H1 (cell line): ENCODE measurements around the gene BMP2. TPM values are rescaled to one million over a fixed set of nuclear protein-coding genes. Genes with fewer than 3 reads are reported as not detected.

Experiments used
- CTCF ChIA-PET: fragments of 300-600 bp; sonication (Branson Sonifier 250); formaldehyde crosslinking; loops from one replicate; lab custom pipeline; 2021; ENCODE audit not compliant: partially characterized antibody; lab: Charles Lee
- POLR2A ChIA-PET: fragments of 300-600 bp; sonication (Branson Sonifier 250); formaldehyde crosslinking; loops from one replicate; lab custom pipeline; 2021; ENCODE audit warnings: inconsistent platforms; ENCODE audit not compliant: partially characterized antibody; lab: Charles Lee
- DNase-seq, 2 experiments: peaks; one replicate each; pipeline versions ENCODE4 v3.0.0 to v3.0.0-alpha.2; 2010 to 2022; ENCODE audit warnings: low spot score in 2 of 2, low read depth in 1 of 2, mixed read lengths in 1 of 2
- FAIRE-seq: peaks from 2 replicates; lab custom pipeline; 2011; peaks lifted over from hg19 to GRCh38; lab: Jason Lieb, UNC
- H2AFZ ChIP-seq: 2 replicates; pipeline ENCODE4 v1.8.1; 2012; ENCODE audit warnings: low read length, inconsistent platforms
- H2AK5ac ChIP-seq: 2 replicates; pipeline ENCODE4 v1.6.1; 2013; ENCODE audit warnings: low read depth, low read length
- H2BK120ac ChIP-seq: replicated peaks from 2 replicates; pipeline ENCODE3; 2013; ENCODE audit warnings: low read depth, low read length, inconsistent platforms
- H2BK12ac ChIP-seq: 2 replicates; pipeline ENCODE4 v1.6.1; 2013; ENCODE audit warnings: low read depth, low read length
- H2BK15ac ChIP-seq: 2 replicates; pipeline ENCODE4 v1.6.1; 2013; ENCODE audit warnings: low read length
- H2BK20ac ChIP-seq: 2 replicates; pipeline ENCODE4 v1.6.1; 2013; ENCODE audit warnings: low read length
- H2BK5ac ChIP-seq: 2 replicates; pipeline ENCODE4 v1.6.1; 2013; ENCODE audit warnings: low read depth, low read length
- H3K14ac ChIP-seq: 2 replicates; pipeline ENCODE4 v1.6.1; 2013; ENCODE audit warnings: inconsistent platforms; ENCODE audit not compliant: insufficient read length
- H3K18ac ChIP-seq: 2 replicates; pipeline ENCODE4 v1.6.1; 2013; ENCODE audit warnings: low read length; ENCODE audit errors: extremely low read depth
- H3K23ac ChIP-seq: 2 replicates; pipeline ENCODE4 v1.6.1; 2013; ENCODE audit warnings: inconsistent platforms; ENCODE audit not compliant: insufficient read length
- H3K23me2 ChIP-seq: 2 replicates; pipeline ENCODE4 v1.6.1; 2013; ENCODE audit warnings: low read depth, low read length
- H3K27ac ChIP-seq: 2 replicates; pipeline ENCODE4 v1.6.1; 2011; ENCODE audit warnings: low read depth, low read length, inconsistent platforms
- H3K27me3 ChIP-seq, 4 experiments: replicated peaks in 1 of 4; 1 replicate in 1 of 4; 2 replicates in 3 of 4; pipeline versions ENCODE4 v1.6.1 to v1.8.1; 2011 to 2013; ENCODE audit warnings: low read length in 3 of 4, mild to moderate bottlenecking in 3 of 4, inconsistent platforms in 2 of 4, mixed read lengths in 2 of 4, moderate library complexity in 1 of 4; ENCODE audit not compliant: control insufficient read depth in 3 of 4, insufficient read depth in 3 of 4; ENCODE audit errors: extremely low read depth in 1 of 4
- H3K36me3 ChIP-seq, 4 experiments: 2 replicates each; pipeline versions ENCODE4 v1.6.1 to v1.8.1; 2011 to 2013; ENCODE audit warnings: mild to moderate bottlenecking in 4 of 4, low read length in 3 of 4, moderate library complexity in 2 of 4, control low read depth in 1 of 4, inconsistent platforms in 1 of 4; ENCODE audit not compliant: insufficient read depth in 4 of 4, control insufficient read depth in 2 of 4
- H3K4ac ChIP-seq: replicated peaks from 2 replicates; pipeline ENCODE3; 2013; ENCODE audit warnings: low read length, low read depth, mixed read lengths, inconsistent platforms; ENCODE audit not compliant: insufficient read length
- H3K4me1 ChIP-seq, 4 experiments: replicated peaks in 1 of 4; 1 replicate in 1 of 4; 2 replicates in 3 of 4; pipeline versions ENCODE4 v1.6.1 to v1.8.1; 2011 to 2013; ENCODE audit warnings: low read length in 3 of 4, inconsistent platforms in 2 of 4, mixed read lengths in 1 of 4; ENCODE audit not compliant: insufficient read depth in 4 of 4, control insufficient read depth in 3 of 4
- H3K4me2 ChIP-seq, 2 experiments: 2 replicates each; pipeline versions ENCODE4 v1.6.1 to v1.8.1; 2011 to 2013; ENCODE audit warnings: low read depth in 2 of 2, low read length in 2 of 2, control low read depth in 1 of 2, inconsistent platforms in 1 of 2, mild to moderate bottlenecking in 1 of 2; ENCODE audit not compliant: insufficient read depth in 1 of 2
- H3K4me3 ChIP-seq, 4 experiments: fragments of 200-600, 300-600 bp in 1 of 4; sonication (generic), shearing (Covaris generic), sonication (Bioruptor Twin) in 1 of 4; 2 replicates each; pipeline versions ENCODE4 v1.5.1 to v1.8.1; 2011 to 2016; ENCODE audit warnings: low read length in 4 of 4, low read depth in 3 of 4, control low read depth in 2 of 4, inconsistent platforms in 2 of 4, mild to moderate bottlenecking in 2 of 4, mixed read lengths in 1 of 4, moderate library complexity in 1 of 4; ENCODE audit not compliant: insufficient read depth in 2 of 4; ENCODE audit errors: extremely low read depth in 1 of 4
- H3K56ac ChIP-seq: replicated peaks from 2 replicates; pipeline ENCODE3; 2013; ENCODE audit warnings: low read depth, mild to moderate bottlenecking, mixed read lengths, low read length, inconsistent platforms; ENCODE audit not compliant: insufficient read length
- H3K79me1 ChIP-seq: 2 replicates; pipeline ENCODE4 v1.6.1; 2013; ENCODE audit warnings: low read depth, low read length, control low read depth
- H3K79me2 ChIP-seq, 2 experiments: 2 replicates each; pipeline versions ENCODE4 v1.6.1 to v1.8.1; 2012 to 2013; ENCODE audit warnings: low read length in 2 of 2, mild to moderate bottlenecking in 2 of 2, inconsistent platforms in 1 of 2; ENCODE audit not compliant: insufficient read depth in 2 of 2, control insufficient read depth in 1 of 2
- H3K9ac ChIP-seq, 4 experiments: replicated peaks in 1 of 4; 1 replicate in 1 of 4; 2 replicates in 3 of 4; pipeline versions ENCODE4 v1.6.1 to v1.8.1; 2011 to 2013; ENCODE audit warnings: low read depth in 3 of 4, low read length in 3 of 4, control low read depth in 2 of 4, mild to moderate bottlenecking in 2 of 4, moderate library complexity in 2 of 4, inconsistent platforms in 1 of 4; ENCODE audit errors: extremely low read depth in 1 of 4
- H3K9me3 ChIP-seq, 2 experiments: 2 replicates each; pipeline versions ENCODE4 v1.6.1 to v1.8.1; 2012 to 2013; ENCODE audit warnings: mild to moderate bottlenecking in 2 of 2, moderate library complexity in 2 of 2, control low read depth in 1 of 2, inconsistent platforms in 1 of 2, low read depth in 1 of 2, low read length in 1 of 2, mixed read lengths in 1 of 2; ENCODE audit not compliant: insufficient read depth in 2 of 2
- H4K20me1 ChIP-seq, 2 experiments: replicated peaks in 1 of 2; 2 replicates each; pipeline versions ENCODE3 to v1.8.1; 2011 to 2013; ENCODE audit warnings: inconsistent platforms in 2 of 2, low read length in 2 of 2, mild to moderate bottlenecking in 1 of 2; ENCODE audit not compliant: insufficient read depth in 2 of 2, control insufficient read depth in 1 of 2
- H4K5ac ChIP-seq: 2 replicates; pipeline ENCODE4 v1.6.1; 2013; ENCODE audit warnings: low read length, low read depth, mixed read lengths, inconsistent platforms; ENCODE audit not compliant: insufficient read length
- H4K8ac ChIP-seq: 2 replicates; pipeline ENCODE4 v1.8.0; 2013; ENCODE audit warnings: mild to moderate bottlenecking, moderate library complexity, low read length, inconsistent platforms; ENCODE audit not compliant: insufficient read depth; ENCODE audit errors: extremely low read depth
- H4K91ac ChIP-seq: replicated peaks from 2 replicates; pipeline ENCODE3; 2013; ENCODE audit warnings: low read length, mixed read lengths, inconsistent platforms; ENCODE audit not compliant: insufficient read length
- BCL11A ChIP-seq, 2 experiments: IDR thresholded peaks; one replicate each; pipeline ENCODE4 v1.6.1; 2011; ENCODE audit warnings: low read depth in 2 of 2, low read length in 2 of 2, mild to moderate bottlenecking in 2 of 2
- CHD2 ChIP-seq: IDR thresholded peaks from 2 replicates; pipeline ENCODE4 v1.6.1; 2012; ENCODE audit warnings: low read length, improper control_type of control experiment
- CTBP2 ChIP-seq: IDR thresholded peaks from 2 replicates; pipeline ENCODE4 v1.7.0; 2011; ENCODE audit warnings: borderline replicate concordance, mild to moderate bottlenecking, moderate library complexity, mixed read lengths, low read length; ENCODE audit not compliant: insufficient read depth, insufficient read length
- EP300 ChIP-seq, 2 experiments: IDR thresholded peaks; 1 replicate in 1 of 2; 2 replicates in 1 of 2; pipeline ENCODE4 v1.6.1; 2011 to 2012; ENCODE audit warnings: low read depth in 2 of 2, low read length in 2 of 2, mild to moderate bottlenecking in 2 of 2, borderline replicate concordance in 1 of 2, inconsistent platforms in 1 of 2, moderate library complexity in 1 of 2
- JUN ChIP-seq: IDR thresholded peaks from 2 replicates; pipeline ENCODE4 v1.6.1; 2011; ENCODE audit warnings: low read depth, mild to moderate bottlenecking, improper control_type of control experiment, low read length
- RNF2 ChIP-seq: fragments of 200-900, 300-1000 bp; sonication (generic); IDR thresholded peaks from 2 replicates; pipeline ENCODE4 v1.7.1; 2016; ENCODE audit warnings: borderline replicate concordance, low read depth, mild to moderate bottlenecking, antibody characterized with exemption, low read length; ENCODE audit not compliant: poor library complexity, severe bottlenecking; ENCODE audit errors: missing control alignments
- SIN3A ChIP-seq, 2 experiments: IDR thresholded peaks in 1 of 2; conservative IDR thresholded peaks in 1 of 2; 2 replicates each; pipeline ENCODE4 v1.6.1; 2011 to 2012; ENCODE audit warnings: low read length in 2 of 2, improper control_type of control experiment in 1 of 2, low read depth in 1 of 2, mild to moderate bottlenecking in 1 of 2
- TCF12 ChIP-seq: IDR thresholded peaks from 2 replicates; pipeline ENCODE4 v1.6.1; 2011; ENCODE audit warnings: low read depth, mild to moderate bottlenecking, low read length
- YY1 ChIP-seq: IDR thresholded peaks from 2 replicates; pipeline ENCODE4 v1.6.1; 2011; ENCODE audit warnings: low read depth, mild to moderate bottlenecking, low read length
- WGBS, 2 experiments: shearing (Covaris generic) in 1 of 2; methylation state at CpG; one replicate each; pipeline versions ENCODE4 v1.1.6 to v1.1.7; 2013 to 2015; ENCODE audit warnings: low lambda C conversion rate in 2 of 2, mixed read lengths in 2 of 2, inconsistent platforms in 1 of 2, low coverage in 1 of 2, missing lambda C conversion rate in 1 of 2; ENCODE audit not compliant: insufficient replicate concordance in 2 of 2, insufficient coverage in 1 of 2, insufficient read length in 1 of 2; ENCODE audit errors: extremely low coverage in 1 of 2, missing lambda C conversion rate in 1 of 2; 5-methylcytosine and 5-hydroxymethylcytosine counted together
- polyA plus RNA-seq, 7 experiments: library from polyadenylated mRNA; depleted of rRNA in 3 of 7; stranded (reverse) in 5 of 7; unstranded in 2 of 7; fragments of >200 nt in 5 of 7; fragments of 200-250 nt in 2 of 7; gene quantifications; 1 replicate in 5 of 7; 2 replicates in 1 of 7; 4 replicates in 1 of 7; pipeline versions ENCODE4 v1.2.1 to v1.2.3, GENCODE V29; 2011 to 2013; ENCODE audit warnings: missing spikeins in 2 of 7, mixed read lengths in 2 of 7
- total RNA-seq: library from RNA; stranded (reverse); fragmentation: NEBNext Ultra II Directional; extraction: Animal tissue kit (Norgen Biotek cat#: 25700); gene quantifications from 2 replicates; pipeline ENCODE4 v1.2.1, GENCODE V29; 2021
- TF ChIP-seq, protein P1 (sequence below): IDR thresholded peaks from 2 replicates; pipeline ENCODE4 v1.6.1; 2012; ENCODE audit warnings: inconsistent platforms

The BMP2 gene
- total and polyA plus RNA-seq, 2 of the 8 experiments (the other 6 are each of a cell fraction or from before 2014, with no cell fraction given): 1.8 to 3.6 TPM

DNA sequence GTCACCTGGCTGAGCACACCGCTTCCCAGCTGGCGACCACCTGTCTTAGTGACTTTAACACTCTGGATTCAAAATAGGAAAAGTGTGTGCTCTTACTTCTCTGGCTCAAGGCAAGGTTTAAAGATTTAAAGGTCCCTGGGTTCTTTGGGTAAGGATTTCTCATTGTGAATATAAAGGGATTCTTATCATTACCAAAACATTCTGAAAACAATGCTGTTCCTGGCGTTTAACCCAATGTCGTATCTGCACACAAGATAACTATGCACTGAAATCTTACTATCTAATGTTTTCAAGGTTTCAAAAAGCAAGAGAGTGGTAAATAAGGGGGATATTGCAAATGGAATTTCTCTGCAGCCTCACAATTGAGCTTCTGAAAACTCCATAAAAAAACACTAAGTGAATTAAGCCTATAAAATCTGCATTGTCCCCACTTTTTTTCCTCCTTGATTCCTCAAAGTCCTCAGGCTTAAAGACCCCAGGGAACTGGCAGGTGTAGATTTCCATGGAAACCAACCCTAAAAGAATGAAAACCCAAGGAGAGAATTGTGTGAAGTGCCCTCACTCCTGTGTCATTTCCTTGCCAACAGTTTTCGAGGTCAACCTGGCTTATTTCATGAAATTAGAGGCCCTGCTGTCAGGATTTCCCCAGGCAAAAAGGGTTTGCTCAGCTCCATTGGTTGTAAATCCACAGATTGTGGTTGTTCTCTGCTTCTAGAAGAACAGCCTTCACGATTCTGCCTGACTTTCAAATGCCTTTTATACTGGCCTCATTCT is 44.0 kb downstream of the BMP2 start:
- Histone ChIP-seq H3K23me2 (no peaks in the 10 kb centered on the region), H2BK5ac (no peak overlapping the region), H3K27ac (no peak overlapping the region), H2AFZ (no peak overlapping the region), H4K20me1 (no peaks in the 10 kb centered on the region), H3K4ac (no peak overlapping the region), H2AK5ac (no peak overlapping the region), H2BK20ac (no peak overlapping the region), H3K9me3 (peaks cover 0 to under 1% of the 10 kb centered on the region in 2 experiments; a peak in 2 of 4 replicates), H3K27me3 (no peaks in the 10 kb centered on the region), H3K4me2 (no peak overlapping the region), H3K14ac (no peak overlapping the region), H3K36me3 (no peaks in the 10 kb centered on the region), H3K4me1 (peaks cover 4 to 13% (median 7%) of the 10 kb centered on the region in 4 experiments; a peak in 4 of 7 replicates), H3K9ac (no peak overlapping the region), H2BK120ac (no peak overlapping the region), H3K4me3 (no peak overlapping the region), H3K23ac (no peak overlapping the region), H3K18ac (no peak overlapping the region), H4K91ac (no peak overlapping the region), H3K79me1 (no peaks in the 10 kb centered on the region), H3K56ac (no peak overlapping the region), H2BK12ac (no peak overlapping the region), H4K8ac (no peak overlapping the region), H3K79me2 (no peaks in the 10 kb centered on the region), H2BK15ac (no peak overlapping the region), H4K5ac (no peak overlapping the region)
- WGBS, 2 experiments: 84% methylated on average over 6 of the region's 6 CpGs; no CpG with 5 or more reads in 1 of the 2 experiments
- DNase-seq: no peak
- ChIA-PET CTCF (interaction anchor here (0.7 to 1.9 kb wide), 6 partner anchors 17 to 282 kb away, joined by 3 to 6 read pairs (median 3); no protein-coding TSS in a partner anchor), POLR2A (no interaction called here)
- no peak for FAIRE-seq
- TF ChIP-seq SIN3A (conservative IDR thresholded peaks at IDR 0.05 in 1 of 2, IDR thresholded peaks at IDR 0.05 in 1 of 2; ENCODE audit: low read depth in 1 of 2, low read length in 2 of 2): no peak
- TF ChIP-seq JUN: no peak
- TF ChIP-seq EP300 (IDR thresholded peaks at IDR 0.05; ENCODE audit: borderline replicate concordance in 1 of 2, low read depth in 2 of 2, low read length in 2 of 2): no peak
- no peak for TF ChIP-seq YY1
- no peak for TF ChIP-seq RNF2
- TF ChIP-seq, protein P1, sequence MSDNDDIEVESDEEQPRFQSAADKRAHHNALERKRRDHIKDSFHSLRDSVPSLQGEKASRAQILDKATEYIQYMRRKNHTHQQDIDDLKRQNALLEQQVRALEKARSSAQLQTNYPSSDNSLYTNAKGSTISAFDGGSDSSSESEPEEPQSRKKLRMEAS: no peak
- TF ChIP-seq TCF12: no peak
- no peak for TF ChIP-seq CTBP2
- no peak for TF ChIP-seq CHD2
- no peak for TF ChIP-seq BCL11A (IDR thresholded peaks at IDR 0.05; ENCODE audit: low read depth in 2 of 2, low read length in 2 of 2)
